GM12864 (cell line): ENCODE measurements around the gene ZNF26.
A peak's percentile ranks its signal among the peaks of the same experiment; 100 is the strongest.
"Not testable (repeated sequence)": the region's sequence is repeated elsewhere in the genome, so short reads cannot be mapped to it uniquely, and the experiment has no call there.

Experiments
- DNase-seq: peaks from one replicate; pipeline ENCODE4 v3.0.0-alpha.2; 2011; ENCODE audit warnings: low read depth
- H3K4me3 ChIP-seq: 2 replicates; pipeline ENCODE4 v1.5.1; 2011; ENCODE audit warnings: mild to moderate bottlenecking, low read depth, low read length, control low read depth
- CTCF ChIP-seq: IDR thresholded peaks from 2 replicates; pipeline ENCODE4 v1.5.1; 2011; ENCODE audit warnings: low read depth, mild to moderate bottlenecking, moderate library complexity, low read length, control low read depth, inconsistent platforms; ENCODE audit errors: missing control alignments

Gene ZNF26

GRCh38 chr12:132986001-132986884 lies at the start of gene ZNF26:
TSS of gene ZNF26 (plus strand) at chr12:132986367. CDS start at chr12:132986841, 474 bp downstream.
- TF ChIP-seq CTCF: no peak
- DNase-seq: peak; percentile 88

GRCh38 chr12:132936921-132937320 lies 49.2 kb upstream of the ZNF26 start:
- not testable (repeated sequence) for DNase-seq

More at GRCh38 chr12:132986001-132986884, at the start of gene ZNF26:
- peak within 1 kb of the TSS; percentile 82 for H3K4me3 ChIP-seq

GRCh38 chr12:132937476-132937875 lies 48.7 kb upstream of the ZNF26 start:
- DNase-seq: no peak
- no peak overlapping the region for H3K4me3 ChIP-seq
- TF ChIP-seq CTCF: no peak

More at GRCh38 chr12:132936921-132937320, 49.2 kb upstream of the ZNF26 start:
- H3K4me3 ChIP-seq: not testable (repeated sequence)

- DNase-seq: not testable (repeated sequence)
These were observed 47.4 kb upstream of the ZNF26 start for GRCh38 chr12:132938807-132939206.

GRCh38 chr12:132940071-132940719 lies 46.0 kb upstream of the ZNF26 start:
- no peak for TF ChIP-seq CTCF
- H3K4me3 ChIP-seq: no peak overlapping the region
- DNase-seq: no peak

More at GRCh38 chr12:132938807-132939206, 47.4 kb upstream of the ZNF26 start:
- not testable (repeated sequence) for H3K4me3 ChIP-seq

GRCh38 chr12:132941336-132941954 lies 44.7 kb upstream of the ZNF26 start:
- DNase-seq: no peak
- H3K4me3 ChIP-seq: no peak overlapping the region
- no peak for TF ChIP-seq CTCF

- H3K4me3 ChIP-seq: no peak overlapping the region
- TF ChIP-seq CTCF: no peak
- DNase-seq: no peak
These were observed 43.6 kb upstream of the ZNF26 start for GRCh38 chr12:132942611-132943010.
